SU-DHL-6 (cell line): ENCODE data around the gene LIMCH1.

Experiments used
- CTCF ChIP-seq: fragments of 200-600 bp; sonication (generic); IDR thresholded peaks from one replicate; pipeline ENCODE4 v1.5.1; 2017; ENCODE audit warnings: antibody characterized with exemption, mild to moderate bottlenecking, low read length, moderate library complexity; ENCODE audit not compliant: insufficient read depth, poor library complexity, severe bottlenecking
- EZH2phosphoT487 ChIP-seq: fragments of 200-600 bp; sonication (generic), shearing (Covaris generic); conservative IDR thresholded peaks from 2 replicates; pipeline ENCODE4 v1.6.1; 2018; ENCODE audit warnings: mild to moderate bottlenecking, antibody characterized with exemption, low read length, moderate library complexity, mixed read lengths

DNA sequence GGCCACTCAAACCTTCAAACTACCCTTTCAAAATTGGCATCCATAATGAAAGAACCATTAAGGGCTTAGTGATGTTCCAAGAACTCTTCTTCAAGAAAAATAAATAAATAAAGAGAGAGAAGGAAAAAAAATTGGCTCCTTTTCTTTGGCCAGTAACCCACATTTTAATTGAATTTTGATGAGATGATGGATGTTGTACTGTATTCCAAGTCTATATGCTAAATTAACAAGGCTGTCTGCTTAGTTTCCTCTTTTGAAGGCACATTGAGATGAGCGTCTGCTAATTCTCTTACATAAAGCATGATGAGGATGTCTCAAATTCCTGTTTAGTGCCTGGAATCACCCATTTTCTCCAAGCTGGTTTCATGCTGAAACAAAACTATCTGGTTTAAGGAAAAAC is 177.2 kb downstream of the LIMCH1 start:
- TF ChIP-seq CTCF (no peak), EZH2phosphoT487 (no peak)
